ENCODE data around the gene KLHL6. TPM values are rescaled to one million over a fixed set of nuclear protein-coding genes. Genes with fewer than 3 reads are reported as not detected.
A peak's percentile ranks its signal among the peaks of the same experiment; 100 is the strongest.

Gene KLHL6
- total and polyA plus RNA-seq, 3 experiments from 2014 or later = 9.1 to 31.3 (median 31.0) TPM

DNA sequence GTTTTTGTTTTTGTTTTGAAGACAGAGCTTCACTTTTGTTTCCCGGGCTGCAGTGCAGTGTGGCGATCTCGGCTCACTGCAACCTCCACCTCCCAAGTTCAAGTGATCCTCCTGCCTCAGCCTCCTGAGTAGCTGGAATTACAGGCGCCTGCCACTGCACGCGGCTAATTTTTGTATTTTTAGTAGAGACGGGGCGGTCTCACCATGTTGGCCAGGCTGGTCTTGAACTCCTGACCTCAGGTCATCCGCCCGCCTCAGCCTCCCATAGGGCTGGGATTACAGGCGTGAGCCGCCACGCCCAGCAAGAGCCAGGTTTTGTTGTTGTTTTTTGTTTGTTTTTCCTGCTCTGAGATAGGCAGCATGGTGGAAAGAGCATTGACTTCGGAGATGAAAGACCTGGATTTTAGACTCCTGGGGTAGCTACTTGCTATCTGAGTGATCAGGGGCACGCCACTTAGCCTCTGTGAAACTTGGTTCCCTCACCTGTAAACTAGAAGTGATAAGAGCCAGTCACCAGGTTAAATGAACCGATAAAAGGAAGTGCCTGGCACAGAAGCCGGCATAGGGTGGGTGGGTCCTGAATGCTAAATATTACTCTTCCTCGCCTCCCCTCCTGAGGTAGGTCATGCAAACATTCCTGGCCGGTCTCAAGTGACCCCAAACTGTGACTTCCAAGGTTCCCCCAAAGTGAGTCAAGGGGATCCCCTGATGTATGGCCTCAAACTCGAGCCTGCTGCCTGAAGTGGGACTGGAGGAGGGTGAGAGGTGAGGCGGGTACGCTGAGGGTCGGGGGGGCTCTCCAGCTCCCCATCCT lies 64.2 kb downstream of the KLHL6 start:
- ChIA-PET CTCF (no interaction called here), POLR2A (no interaction called here)
- H3K9me3 ChIP-seq (ENCODE audit: low read length) = no peaks in the 10 kb centered on the region
- no peak overlapping the region for H3K27ac Mint-ChIP-seq
- no peak overlapping the region for H3K27ac ChIP-seq (ENCODE audit: low read depth, low read length)
- H3K4me3 ChIP-seq (ENCODE audit: low read length) = no peak overlapping the region
- H3K27me3 Mint-ChIP-seq = no peaks in the 10 kb centered on the region
- no peaks in the 10 kb centered on the region for H3K9me3 Mint-ChIP-seq
- no peak overlapping the region for H3K4me3 Mint-ChIP-seq
- no peaks in the 10 kb centered on the region for H3K27me3 ChIP-seq (ENCODE audit: insufficient read depth, low read length, poor library complexity, severe bottlenecking)
- no peaks in the 10 kb centered on the region for H3K36me3 ChIP-seq (ENCODE audit: insufficient read depth, low read length)
- H3K36me3 Mint-ChIP-seq = peaks cover 0 to 57% (median 15%) of the 10 kb centered on the region in 3 donors
- DNase-seq = peak in 1 of 5 donors; percentile 11
- H3K4me1 ChIP-seq (ENCODE audit: insufficient read depth, low read length) = no peaks in the 10 kb centered on the region
- H3K4me1 Mint-ChIP-seq = no peaks in the 10 kb centered on the region

DNA sequence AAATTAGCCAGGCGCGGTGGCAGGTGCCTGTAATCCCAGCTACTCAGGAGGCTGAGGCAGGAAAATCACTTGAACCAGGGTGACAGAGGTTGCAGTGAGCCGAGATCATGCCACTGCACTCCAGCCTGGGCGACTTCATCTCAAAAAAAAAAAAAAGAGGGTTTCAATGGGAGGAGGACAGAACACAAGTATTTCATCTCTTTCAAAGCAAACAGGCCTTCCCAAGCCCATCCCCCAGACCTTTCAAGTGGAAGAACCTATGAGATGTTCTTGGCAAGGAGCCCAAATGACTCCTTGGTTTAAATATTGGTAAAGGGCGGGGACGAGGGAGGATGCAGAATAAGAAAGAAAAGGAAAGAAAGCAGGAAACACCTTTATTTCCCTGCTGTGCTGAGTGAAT lies 64.9 kb downstream of the KLHL6 start:
- Histone ChIP-seq H3K4me3 (ENCODE audit: low read length) (no peak overlapping the region), H3K9me3 (ENCODE audit: low read length) (no peaks in the 10 kb centered on the region), H3K4me1 (ENCODE audit: insufficient read depth, low read length) (no peaks in the 10 kb centered on the region), H3K36me3 (ENCODE audit: insufficient read depth, low read length) (no peaks in the 10 kb centered on the region), H3K27ac (ENCODE audit: low read depth, low read length) (no peak overlapping the region), H3K27me3 (ENCODE audit: insufficient read depth, low read length, poor library complexity, severe bottlenecking) (no peaks in the 10 kb centered on the region)
- H3K4me3 Mint-ChIP-seq = no peak overlapping the region
- no peaks in the 10 kb centered on the region for H3K27me3 Mint-ChIP-seq
- POLR2A ChIA-PET = no interaction called here
- H3K9me3 Mint-ChIP-seq = no peaks in the 10 kb centered on the region
- peaks cover 0 to 55% (median 13%) of the 10 kb centered on the region in 3 donors for H3K36me3 Mint-ChIP-seq
- H3K27ac Mint-ChIP-seq = no peak overlapping the region
- DNase-seq = no peak
- no peaks in the 10 kb centered on the region for H3K4me1 Mint-ChIP-seq
- CTCF ChIA-PET = no interaction called here

DNA sequence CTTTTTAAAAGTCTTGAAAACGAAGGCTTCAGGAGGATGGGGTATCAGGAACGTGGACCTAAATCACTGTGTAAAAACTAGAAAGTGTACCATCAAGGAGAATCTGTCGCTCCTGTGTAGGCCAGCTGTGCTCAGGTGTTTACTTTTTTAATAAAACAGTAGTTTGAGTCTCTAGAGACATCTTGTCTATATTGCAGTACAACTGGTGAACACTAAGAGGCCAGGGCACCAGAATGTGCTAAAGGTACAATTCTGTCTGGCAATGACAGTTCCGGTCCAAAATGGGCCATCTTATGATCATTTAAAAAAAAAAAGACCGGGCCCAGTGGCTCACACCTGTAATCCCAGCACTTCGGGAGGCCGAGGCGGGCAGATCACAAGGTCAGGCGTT lies 65.3 kb downstream of the KLHL6 start:
- Mint-ChIP-seq H3K27ac (no peak overlapping the region), H3K4me3 (no peak overlapping the region), H3K27me3 (no peaks in the 10 kb centered on the region), H3K4me1 (no peaks in the 10 kb centered on the region), H3K9me3 (no peaks in the 10 kb centered on the region), H3K36me3 (peaks cover 0 to 55% (median 13%) of the 10 kb centered on the region in 3 donors)
- Histone ChIP-seq H3K4me3 (ENCODE audit: low read length) (no peak overlapping the region), H3K27me3 (ENCODE audit: insufficient read depth, low read length, poor library complexity, severe bottlenecking) (no peaks in the 10 kb centered on the region), H3K4me1 (ENCODE audit: insufficient read depth, low read length) (no peaks in the 10 kb centered on the region), H3K36me3 (ENCODE audit: insufficient read depth, low read length) (no peaks in the 10 kb centered on the region), H3K27ac (ENCODE audit: low read depth, low read length) (no peak overlapping the region), H3K9me3 (ENCODE audit: low read length) (no peaks in the 10 kb centered on the region)
- DNase-seq = peak in 1 of 5 donors; percentile 9
- CTCF ChIA-PET = no interaction called here
- POLR2A ChIA-PET = no interaction called here

DNA sequence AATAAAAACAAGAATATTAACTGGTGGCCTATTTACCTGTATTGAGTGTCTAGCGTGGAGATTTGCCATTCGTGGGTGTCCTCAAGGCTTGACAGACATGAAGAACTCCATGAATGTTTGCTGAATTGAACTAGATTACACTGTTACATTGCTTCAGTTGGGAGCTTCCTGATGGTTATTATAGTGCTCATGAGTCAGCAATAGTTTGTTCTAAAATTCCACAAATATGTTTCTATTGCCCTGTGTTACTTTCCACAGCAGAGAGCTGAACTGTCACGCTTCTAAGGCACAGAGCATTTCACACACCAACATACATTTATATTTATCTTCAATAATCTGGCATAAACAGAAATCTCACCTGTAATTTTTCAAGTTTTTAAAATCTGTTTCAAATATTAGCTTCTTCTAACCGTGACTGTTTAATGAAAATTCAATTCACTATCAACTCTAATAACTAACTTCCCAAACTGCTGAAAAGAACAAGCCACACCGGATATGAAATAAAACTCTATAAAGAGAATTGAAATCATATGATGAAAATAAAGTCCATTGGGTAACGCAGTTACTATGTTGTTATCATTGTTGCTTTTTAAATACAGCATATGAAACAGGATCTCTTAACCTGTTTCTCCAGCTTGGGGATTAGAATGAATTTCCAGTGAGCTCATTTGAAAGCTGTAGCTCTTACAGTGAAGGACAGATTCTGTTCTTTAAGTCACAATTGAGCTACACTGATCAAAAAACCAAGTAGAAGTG lies 65.9 kb downstream of the KLHL6 start:
- peaks cover 0 to 52% (median 13%) of the 10 kb centered on the region in 3 donors for H3K36me3 Mint-ChIP-seq
- H3K9me3 Mint-ChIP-seq = no peaks in the 10 kb centered on the region
- peak overlapping the region in 1 of 8 donors; percentile 27 for H3K27ac Mint-ChIP-seq
- H3K4me3 Mint-ChIP-seq = no peak overlapping the region
- Histone ChIP-seq H3K9me3 (ENCODE audit: low read length) (no peaks in the 10 kb centered on the region), H3K4me3 (ENCODE audit: low read length) (no peak overlapping the region), H3K27ac (ENCODE audit: low read depth, low read length) (no peak overlapping the region), H3K27me3 (ENCODE audit: insufficient read depth, low read length, poor library complexity, severe bottlenecking) (no peaks in the 10 kb centered on the region), H3K4me1 (ENCODE audit: insufficient read depth, low read length) (no peaks in the 10 kb centered on the region), H3K36me3 (ENCODE audit: insufficient read depth, low read length) (no peaks in the 10 kb centered on the region)
- DNase-seq = no peak
- CTCF ChIA-PET = no interaction called here
- H3K4me1 Mint-ChIP-seq = no peaks in the 10 kb centered on the region
- POLR2A ChIA-PET = no interaction called here
- H3K27me3 Mint-ChIP-seq = no peaks in the 10 kb centered on the region

DNA sequence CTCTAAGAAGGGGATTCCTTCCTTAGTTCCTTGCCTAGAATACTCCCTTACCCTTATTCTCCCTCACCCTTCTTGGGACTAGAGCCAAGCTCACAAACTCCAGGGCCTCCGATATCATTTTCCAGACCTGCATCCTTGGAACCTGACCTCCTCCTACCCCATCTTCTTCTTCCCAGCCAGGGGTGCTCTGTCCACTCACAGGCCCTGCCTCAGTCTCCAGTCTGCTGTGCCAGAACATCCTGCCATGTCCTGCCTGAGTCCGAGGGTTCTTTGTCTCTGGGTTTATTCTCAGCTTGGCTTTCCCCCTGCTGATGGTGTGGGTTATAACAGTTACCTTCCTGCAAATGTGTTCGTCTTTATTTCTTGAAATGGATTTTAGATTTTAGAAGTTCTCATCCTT lies 67.2 kb downstream of the KLHL6 start:
- no peaks in the 10 kb centered on the region for H3K27me3 ChIP-seq (ENCODE audit: insufficient read depth, low read length, poor library complexity, severe bottlenecking)
- no peaks in the 10 kb centered on the region for H3K9me3 Mint-ChIP-seq
- peak overlapping the region in 4 of 8 donors; percentile 3 to 63 (median 10) for H3K27ac Mint-ChIP-seq
- H3K36me3 Mint-ChIP-seq = peaks cover 0 to 40% (median 8%) of the 10 kb centered on the region in 3 donors
- H3K36me3 ChIP-seq (ENCODE audit: insufficient read depth, low read length) = no peaks in the 10 kb centered on the region
- no peak overlapping the region for H3K4me3 Mint-ChIP-seq
- no peaks in the 10 kb centered on the region for H3K27me3 Mint-ChIP-seq
- ChIA-PET CTCF (no interaction called here), POLR2A (no interaction called here)
- no peak for DNase-seq
- no peaks in the 10 kb centered on the region for H3K4me1 ChIP-seq (ENCODE audit: insufficient read depth, low read length)
- no peaks in the 10 kb centered on the region for H3K9me3 ChIP-seq (ENCODE audit: low read length)
- H3K4me3 ChIP-seq (ENCODE audit: low read length) = no peak overlapping the region
- H3K4me1 Mint-ChIP-seq = no peaks in the 10 kb centered on the region
- H3K27ac ChIP-seq (ENCODE audit: low read depth, low read length) = no peak overlapping the region

DNA sequence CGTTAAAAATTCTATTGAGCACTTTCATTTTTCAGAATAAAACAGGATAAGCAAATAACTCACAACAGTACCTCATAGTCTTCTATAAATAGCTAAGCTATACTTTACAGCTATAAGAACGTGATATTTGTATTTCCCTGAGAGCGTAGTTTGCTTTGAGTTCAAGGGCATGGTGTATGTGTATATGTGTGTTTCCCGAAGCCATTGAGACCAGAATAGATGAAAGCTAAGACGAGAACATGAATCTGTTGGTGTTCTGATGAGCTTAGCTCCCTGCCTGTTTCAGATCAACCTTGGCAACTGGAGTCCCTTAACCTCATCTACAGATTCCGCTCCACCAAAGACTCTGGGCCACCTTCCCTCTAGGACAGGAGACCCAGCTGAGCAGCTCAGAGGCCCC lies 67.6 kb downstream of the KLHL6 start:
- Histone ChIP-seq H3K27me3 (ENCODE audit: insufficient read depth, low read length, poor library complexity, severe bottlenecking) (no peaks in the 10 kb centered on the region), H3K9me3 (ENCODE audit: low read length) (no peaks in the 10 kb centered on the region), H3K4me3 (ENCODE audit: low read length) (no peak overlapping the region), H3K36me3 (ENCODE audit: insufficient read depth, low read length) (no peaks in the 10 kb centered on the region), H3K27ac (ENCODE audit: low read depth, low read length) (no peak overlapping the region), H3K4me1 (ENCODE audit: insufficient read depth, low read length) (no peaks in the 10 kb centered on the region)
- H3K36me3 Mint-ChIP-seq = peaks cover 0 to 36% (median 8%) of the 10 kb centered on the region in 3 donors
- H3K27ac Mint-ChIP-seq = peak overlapping the region in 2 of 8 donors; percentile 3 to 5
- DNase-seq = no peak
- no peaks in the 10 kb centered on the region for H3K9me3 Mint-ChIP-seq
- ChIA-PET CTCF (no interaction called here), POLR2A (no interaction called here)
- H3K4me3 Mint-ChIP-seq = no peak overlapping the region
- no peaks in the 10 kb centered on the region for H3K4me1 Mint-ChIP-seq
- H3K27me3 Mint-ChIP-seq = no peaks in the 10 kb centered on the region

DNA sequence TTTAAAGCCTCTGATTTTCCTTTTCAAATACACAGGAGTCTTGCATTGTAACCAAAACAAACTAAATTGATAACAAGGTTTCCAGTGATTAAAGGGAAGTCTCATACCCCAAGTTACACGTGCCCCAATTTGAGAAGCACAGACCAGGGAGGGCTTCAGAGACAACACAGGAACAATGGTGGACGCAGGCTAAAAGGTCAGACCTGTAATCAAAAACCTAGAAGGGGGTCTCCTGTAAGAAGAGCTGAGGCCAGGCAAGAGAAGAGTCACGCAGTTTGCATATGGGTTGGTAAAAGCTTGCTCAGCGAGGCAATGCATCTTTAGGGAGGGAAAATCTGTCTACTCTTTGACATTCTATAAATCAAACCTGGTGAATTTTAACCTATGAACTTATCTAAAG lies 68.5 kb downstream of the KLHL6 start:
- DNase-seq = no peak
- ChIA-PET CTCF (no interaction called here), POLR2A (no interaction called here)
- no peaks in the 10 kb centered on the region for H3K4me1 ChIP-seq (ENCODE audit: insufficient read depth, low read length)
- Mint-ChIP-seq H3K36me3 (peaks cover 0 to 27% (median 6%) of the 10 kb centered on the region in 3 donors), H3K9me3 (no peaks in the 10 kb centered on the region), H3K4me3 (no peak overlapping the region), H3K27ac (peak overlapping the region in 2 of 8 donors; percentile 53 to 81), H3K4me1 (no peaks in the 10 kb centered on the region), H3K27me3 (no peaks in the 10 kb centered on the region)
- no peak overlapping the region for H3K4me3 ChIP-seq (ENCODE audit: low read length)
- no peaks in the 10 kb centered on the region for H3K27me3 ChIP-seq (ENCODE audit: insufficient read depth, low read length, poor library complexity, severe bottlenecking)
- no peak overlapping the region for H3K27ac ChIP-seq (ENCODE audit: low read depth, low read length)
- no peaks in the 10 kb centered on the region for H3K9me3 ChIP-seq (ENCODE audit: low read length)
- no peaks in the 10 kb centered on the region for H3K36me3 ChIP-seq (ENCODE audit: insufficient read depth, low read length)

DNA sequence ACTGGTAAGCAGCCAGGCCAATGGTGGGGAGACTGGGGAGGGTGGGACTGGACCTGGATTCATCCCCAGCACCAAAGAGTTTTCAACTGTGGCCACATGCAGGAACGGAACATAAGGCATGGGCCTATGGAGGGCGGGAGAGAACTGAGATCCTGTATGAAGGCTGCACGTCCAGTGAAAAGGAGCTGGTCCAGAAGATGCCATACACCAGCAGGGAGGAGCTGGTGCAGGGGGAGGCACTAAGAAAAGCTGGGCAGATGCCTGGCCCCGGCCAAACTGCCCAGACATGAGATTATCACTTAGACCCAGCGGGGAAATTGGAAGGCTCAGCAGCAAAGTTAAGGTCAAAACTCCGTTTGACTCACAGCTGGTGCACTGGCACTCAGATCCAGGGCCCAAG lies 69.0 kb downstream of the KLHL6 start:
- peaks cover 0 to 22% (median 3%) of the 10 kb centered on the region in 3 donors for H3K36me3 Mint-ChIP-seq
- DNase-seq = no peak
- no peaks in the 10 kb centered on the region for H3K9me3 ChIP-seq (ENCODE audit: low read length)
- ChIA-PET POLR2A (no interaction called here), CTCF (no interaction called here)
- H3K27me3 Mint-ChIP-seq = no peaks in the 10 kb centered on the region
- H3K27me3 ChIP-seq (ENCODE audit: insufficient read depth, low read length, poor library complexity, severe bottlenecking) = no peaks in the 10 kb centered on the region
- H3K4me3 Mint-ChIP-seq = no peak overlapping the region
- H3K4me3 ChIP-seq (ENCODE audit: low read length) = no peak overlapping the region
- H3K36me3 ChIP-seq (ENCODE audit: insufficient read depth, low read length) = no peaks in the 10 kb centered on the region
- H3K4me1 ChIP-seq (ENCODE audit: insufficient read depth, low read length) = no peaks in the 10 kb centered on the region
- peak overlapping the region in 1 of 8 donors; percentile 62 for H3K27ac Mint-ChIP-seq
- H3K9me3 Mint-ChIP-seq = no peaks in the 10 kb centered on the region
- no peak overlapping the region for H3K27ac ChIP-seq (ENCODE audit: low read depth, low read length)
- H3K4me1 Mint-ChIP-seq = no peaks in the 10 kb centered on the region

Measured in CD8-positive, alpha-beta memory T cell (primary cell).